AG08396 (cell line): Measurements from ENCODE around the gene ULK4.
"Not testable (repeated sequence)": the region's sequence is repeated elsewhere in the genome, so short reads cannot be mapped to it uniquely, and the experiment has no call there.

Experiments
- DNase-seq: peaks from one replicate; pipeline ENCODE4 v3.0.0; 2012; ENCODE audit warnings: low spot score, mixed read lengths

ULK4 gene

GRCh38 chr3:41578798-41579197 lies 383.1 kb downstream of the ULK4 start:
- no peak for DNase-seq

GRCh38 chr3:41575724-41576123 lies 386.2 kb downstream of the ULK4 start:
- DNase-seq: no peak

- DNase-seq: no peak
Measured at GRCh38 chr3:41574900-41575299, 387.0 kb downstream of the ULK4 start.

- DNase-seq: no peak
Measured at GRCh38 chr3:41573591-41573990, 388.3 kb downstream of the ULK4 start.

- no peak for DNase-seq
Measured at GRCh38 chr3:41572092-41572491, 389.8 kb downstream of the ULK4 start.

GRCh38 chr3:41569632-41570305 lies 392.1 kb downstream of the ULK4 start:
- DNase-seq: no peak

- no peak for DNase-seq
Measured at GRCh38 chr3:41565948-41566514, 395.9 kb downstream of the ULK4 start.

GRCh38 chr3:41565003-41565402 lies 396.9 kb downstream of the ULK4 start:
- no peak for DNase-seq

- not testable (repeated sequence) for DNase-seq
Measured at GRCh38 chr3:41556245-41556644, 405.7 kb downstream of the ULK4 start.

- DNase-seq: no peak
Measured at GRCh38 chr3:41532976-41533375, 428.9 kb downstream of the ULK4 start.

GRCh38 chr3:41526995-41527573 lies 434.8 kb downstream of the ULK4 start:
- no peak for DNase-seq

- no peak for DNase-seq
Measured at GRCh38 chr3:41525303-41526064, 436.4 kb downstream of the ULK4 start.

- DNase-seq: no peak
Measured at GRCh38 chr3:41523897-41524296, 438.0 kb downstream of the ULK4 start.

- no peak for DNase-seq
Measured at GRCh38 chr3:41522612-41523011, 439.3 kb downstream of the ULK4 start.

- no peak for DNase-seq
Measured at GRCh38 chr3:41521010-41521655, 440.8 kb downstream of the ULK4 start.

GRCh38 chr3:41519746-41520145 lies 442.2 kb downstream of the ULK4 start:
- DNase-seq: no peak

- no peak for DNase-seq
Measured at GRCh38 chr3:41518626-41519025, 443.3 kb downstream of the ULK4 start.

- no peak for DNase-seq
Measured at GRCh38 chr3:41508063-41508696, 453.7 kb downstream of the ULK4 start.

GRCh38 chr3:41507336-41508062 lies 454.4 kb downstream of the ULK4 start:
- DNase-seq: no peak

GRCh38 chr3:41503998-41504623 lies 457.8 kb downstream of the ULK4 start:
- DNase-seq: no peak

GRCh38 chr3:41502481-41502880 lies 459.4 kb downstream of the ULK4 start:
- no peak for DNase-seq
